ENCODE data around the gene ZBTB47.

DNA sequence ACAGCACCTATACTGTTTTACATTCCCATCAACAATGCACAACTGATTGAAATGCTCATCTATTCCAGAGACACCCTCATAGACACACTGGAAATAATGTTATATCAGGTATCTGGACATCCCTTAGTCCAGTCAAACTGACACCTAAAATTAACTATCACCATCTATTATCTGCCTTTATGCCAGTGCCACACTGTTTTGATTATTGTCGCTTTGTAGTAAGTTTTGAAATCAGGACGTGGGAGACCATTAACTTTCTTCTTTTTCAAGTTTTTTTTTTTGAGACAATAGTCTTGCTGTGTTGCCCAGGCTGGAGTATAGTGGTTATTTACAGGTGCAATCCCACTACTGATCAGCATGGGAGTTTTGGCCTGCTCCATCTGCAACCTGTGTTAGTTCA, 22.4 kb downstream of the ZBTB47 start:
- TF ChIP-seq, protein P1, sequence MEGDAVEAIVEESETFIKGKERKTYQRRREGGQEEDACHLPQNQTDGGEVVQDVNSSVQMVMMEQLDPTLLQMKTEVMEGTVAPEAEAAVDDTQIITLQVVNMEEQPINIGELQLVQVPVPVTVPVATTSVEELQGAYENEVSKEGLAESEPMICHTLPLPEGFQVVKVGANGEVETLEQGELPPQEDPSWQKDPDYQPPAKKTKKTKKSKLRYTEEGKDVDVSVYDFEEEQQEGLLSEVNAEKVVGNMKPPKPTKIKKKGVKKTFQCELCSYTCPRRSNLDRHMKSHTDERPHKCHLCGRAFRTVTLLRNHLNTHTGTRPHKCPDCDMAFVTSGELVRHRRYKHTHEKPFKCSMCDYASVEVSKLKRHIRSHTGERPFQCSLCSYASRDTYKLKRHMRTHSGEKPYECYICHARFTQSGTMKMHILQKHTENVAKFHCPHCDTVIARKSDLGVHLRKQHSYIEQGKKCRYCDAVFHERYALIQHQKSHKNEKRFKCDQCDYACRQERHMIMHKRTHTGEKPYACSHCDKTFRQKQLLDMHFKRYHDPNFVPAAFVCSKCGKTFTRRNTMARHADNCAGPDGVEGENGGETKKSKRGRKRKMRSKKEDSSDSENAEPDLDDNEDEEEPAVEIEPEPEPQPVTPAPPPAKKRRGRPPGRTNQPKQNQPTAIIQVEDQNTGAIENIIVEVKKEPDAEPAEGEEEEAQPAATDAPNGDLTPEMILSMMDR (conservative IDR thresholded peaks at IDR 0.05): no peak
- no peak for TF ChIP-seq ZFX (IDR thresholded peaks at IDR 0.05)

Measured in C4-2B (cell line).